Endothelial cell of umbilical vein (primary cell): ENCODE measurements around the gene GRK5. TPM values are rescaled to one million over a fixed set of nuclear protein-coding genes. Genes with fewer than 3 reads are reported as not detected.

Experiments used
- BruUV-seq: library from RNA; stranded (reverse); fragments of 400-500 nt; replicated peaks from 2 replicates; lab custom pipeline; 2021; lab: Mats Ljungman, UMichigan
- CTCF ChIA-PET: fragments of 300-600, 350-600 bp; sonication (Branson Sonifier 250); formaldehyde crosslinking; loops from one replicate; lab custom pipeline; 2021; ENCODE audit warnings: antibody characterized with exemption, inconsistent platforms; lab: Charles Lee
- POLR2A ChIA-PET: fragments of 300-600, 350-600 bp; sonication (Branson Sonifier 250); formaldehyde crosslinking; loops from one replicate; lab custom pipeline; 2021; ENCODE audit warnings: antibody characterized with exemption, inconsistent platforms; lab: Charles Lee
- DNase-seq: peaks from one replicate; pipeline ENCODE4 v3.0.0-alpha.2; 2011; ENCODE audit warnings: low read depth, low spot score
- FAIRE-seq: peaks from 2 replicates; lab custom pipeline; 2011; peaks lifted over from hg19 to GRCh38; lab: Jason Lieb, UNC
- H2AFZ ChIP-seq: 2 replicates; pipeline ENCODE4 v1.6.0; 2012; ENCODE audit warnings: low read depth, low read length, control low read depth, inconsistent platforms
- H3K27ac ChIP-seq: 2 replicates; pipeline ENCODE4 v1.5.1; 2011; ENCODE audit warnings: low read depth, mild to moderate bottlenecking, control low read depth, low read length, moderate library complexity; ENCODE audit not compliant: insufficient read depth
- H3K27me3 ChIP-seq, 2 experiments: 2 replicates each; pipeline versions ENCODE4 v1.6.0 to v1.6.1; 2011; ENCODE audit warnings: low read length in 2 of 2, mixed read lengths in 1 of 2; ENCODE audit not compliant: control insufficient read depth in 2 of 2, insufficient read depth in 2 of 2
- H3K36me3 ChIP-seq, 2 experiments: 2 replicates in 1 of 2; 3 replicates in 1 of 2; pipeline ENCODE4 v1.5.1; 2011; ENCODE audit warnings: low read length in 2 of 2, mild to moderate bottlenecking in 1 of 2, moderate library complexity in 1 of 2; ENCODE audit not compliant: control insufficient read depth in 2 of 2, insufficient read depth in 2 of 2; ENCODE audit errors: extremely low read depth in 1 of 2
- H3K4me1 ChIP-seq: 3 replicates; pipeline ENCODE4 v1.5.1; 2011; ENCODE audit warnings: mild to moderate bottlenecking, low read length; ENCODE audit not compliant: control insufficient read depth, insufficient read depth; ENCODE audit errors: extremely low read depth
- H3K4me2 ChIP-seq: 2 replicates; pipeline ENCODE4 v1.6.1; 2011; ENCODE audit warnings: low read length, control low read depth, mixed read lengths; ENCODE audit not compliant: insufficient read depth
- H3K4me3 ChIP-seq, 3 experiments: fragments of 200-600 bp in 1 of 3; sonication (generic), shearing (Covaris generic) in 1 of 3; replicated peaks in 1 of 3; 2 replicates each; pipeline ENCODE4 v1.5.1; 2011 to 2016; ENCODE audit warnings: control low read depth in 3 of 3, low read length in 3 of 3, mild to moderate bottlenecking in 2 of 3, inconsistent platforms in 1 of 3, low read depth in 1 of 3, moderate library complexity in 1 of 3; ENCODE audit not compliant: insufficient read depth in 1 of 3
- H3K79me2 ChIP-seq: 2 replicates; pipeline ENCODE4 v1.6.0; 2012; ENCODE audit warnings: low read length, inconsistent platforms; ENCODE audit not compliant: control insufficient read depth, insufficient read depth
- H3K9ac ChIP-seq: replicated peaks from 2 replicates; pipeline ENCODE3; 2011; ENCODE audit warnings: low read length, control low read depth; ENCODE audit not compliant: insufficient read depth; ENCODE audit errors: extremely low read depth
- H3K9me1 ChIP-seq: replicated peaks from 3 replicates; pipeline ENCODE4 v1.6.0; 2011; ENCODE audit warnings: mild to moderate bottlenecking, low read length; ENCODE audit not compliant: control insufficient read depth, insufficient read depth; ENCODE audit errors: extremely low read depth
- H3K9me3 ChIP-seq: replicated peaks from 2 replicates; pipeline ENCODE4 v1.5.1; 2012; ENCODE audit warnings: low read length, inconsistent platforms; ENCODE audit not compliant: control insufficient read depth, insufficient read depth
- H4K20me1 ChIP-seq: replicated peaks from 2 replicates; pipeline ENCODE3; 2011; ENCODE audit warnings: mild to moderate bottlenecking, low read length; ENCODE audit not compliant: control insufficient read depth, insufficient read depth; ENCODE audit errors: extremely low read depth
- CTCF ChIP-seq, 2 donors: IDR thresholded peaks; 1 replicate in 1 of 2; 2 replicates in 1 of 2; pipeline ENCODE4 v1.5.1; 2011; ENCODE audit warnings: low read length in 2 of 2, mild to moderate bottlenecking in 2 of 2, moderate library complexity in 2 of 2, control low read depth in 1 of 2, inconsistent platforms in 1 of 2, low read depth in 1 of 2; ENCODE audit not compliant: insufficient read depth in 1 of 2; ENCODE audit errors: extremely low read depth in 1 of 2
- EZH2 ChIP-seq: IDR thresholded peaks from 2 replicates; pipeline ENCODE4 v1.6.1; 2012; ENCODE audit warnings: borderline replicate concordance, low read depth, mild to moderate bottlenecking, moderate library complexity, low read length, inconsistent platforms; ENCODE audit not compliant: severe bottlenecking
- FOS ChIP-seq: IDR thresholded peaks from 2 replicates; pipeline ENCODE4 v1.6.1; 2011; ENCODE audit warnings: mild to moderate bottlenecking, low read length, moderate library complexity, borderline replicate concordance; ENCODE audit not compliant: insufficient read depth
- GATA2 ChIP-seq: IDR thresholded peaks from 2 replicates; pipeline ENCODE4 v1.7.0; 2011; ENCODE audit warnings: low read depth, mild to moderate bottlenecking, moderate library complexity, mixed read lengths, low read length; ENCODE audit not compliant: insufficient read length, insufficient read depth
- JUN ChIP-seq: IDR thresholded peaks from 2 replicates; pipeline ENCODE4 v1.6.1; 2011; ENCODE audit warnings: borderline replicate concordance, low read depth; ENCODE audit not compliant: insufficient read length, insufficient read depth
- MAX ChIP-seq: IDR thresholded peaks from 2 replicates; pipeline ENCODE4 v1.6.1; 2011; ENCODE audit not compliant: insufficient read depth, insufficient read length
- MYC ChIP-seq: IDR thresholded peaks from one replicate; pipeline ENCODE4 v1.6.1; 2011; ENCODE audit warnings: mild to moderate bottlenecking, low read depth, low read length
- POLR2A ChIP-seq: IDR thresholded peaks from 2 replicates; pipeline ENCODE4 v1.6.1; 2012; ENCODE audit warnings: low read depth, mild to moderate bottlenecking, control low read depth, low read length
- POLR2AphosphoS5 ChIP-seq: IDR thresholded peaks from 2 replicates; pipeline ENCODE4 v1.6.1; 2012; ENCODE audit warnings: low read depth, mild to moderate bottlenecking, control low read depth, low read length, moderate library complexity; ENCODE audit not compliant: insufficient read depth
- dilution Hi-C: fragments of 300-500 bp; cut with MboI; formaldehyde crosslinking; loops from one replicate; pipeline ENCODE4 v1.15.0; 2019; ENCODE audit warnings: low sequenced_read_pairs; ENCODE audit not compliant: extremely low pct_ligation_motif_present
- intact Hi-C: fragments of 100-400 bp; cut with micrococcal nuclease; formaldehyde crosslinking; loops from one replicate; pipeline ENCODE4 v1.10.0; 2022
- polyA plus RNA-seq, 4 experiments: library from polyadenylated mRNA; depleted of rRNA in 3 of 4; stranded (reverse) in 3 of 4; unstranded in 1 of 4; fragments of >200 nt; gene quantifications; 2 replicates each; pipeline versions ENCODE4 v1.2.1 to v1.2.3, GENCODE V29; 2011 to 2012; ENCODE audit warnings: missing spikeins in 1 of 4
- total RNA-seq: library from RNA; stranded (reverse); gene quantifications from 2 replicates; pipeline ENCODE4 v1.2.3, GENCODE V29; 2021

GRK5 gene
- total and polyA plus RNA-seq, 2 donors (not counting 3 experiments of a cell fraction or from before 2014, with no cell fraction given) = 13.1 to 29.5 TPM

GRCh38 chr10:119420950-119421875, 213.8 kb downstream of the GRK5 start:
- ChIA-PET POLR2A (no interaction called here), CTCF (interaction anchor here (0.9 to 6.4 kb wide), 6 partner anchors 24 to 222 kb away, joined by 3 to 98 read pairs (median 4); partner anchors contain the start of gene GRK5)
- no peak for DNase-seq
- Histone ChIP-seq H3K27ac (no peak overlapping the region), H3K4me2 (no peak overlapping the region), H3K36me3 (peaks cover 0 to 7% of the 10 kb centered on the region in 2 experiments), H3K79me2 (no peaks in the 10 kb centered on the region), H4K20me1 (no peaks in the 10 kb centered on the region), H3K9me1 (no peaks in the 10 kb centered on the region), H3K4me1 (no peaks in the 10 kb centered on the region), H2AFZ (no peak overlapping the region), H3K27me3 (no peaks in the 10 kb centered on the region), H3K9ac (no peak overlapping the region), H3K9me3 (no peaks in the 10 kb centered on the region), H3K4me3 (no peak overlapping the region)
- BruUV-seq = no TSS peak
- TF ChIP-seq FOS = no peak
- no peak for TF ChIP-seq POLR2A
- TF ChIP-seq EZH2 = no peak
- TF ChIP-seq GATA2 = no peak
- TF ChIP-seq JUN = no peak
- no peak for TF ChIP-seq POLR2AphosphoS5
- TF ChIP-seq CTCF (IDR thresholded peaks at IDR 0.05; ENCODE audit: extremely low read depth in 1 of 2, insufficient read depth in 1 of 2, low read depth in 1 of 2, low read length in 2 of 2) = no peak
- TF ChIP-seq MYC = no peak
- no peak for TF ChIP-seq MAX
- FAIRE-seq = no peak
- intact Hi-C loops = no loop called here
- dilution Hi-C loops = no loop called here
